K562 (cell line): ENCODE data around the gene B2M. TPM values are rescaled to one million over a fixed set of nuclear protein-coding genes. Genes with fewer than 3 reads are reported as not detected.

ENCODE experiments used
- ATAC-seq: fragments of 200-7000 bp; cut with Tn5 transposase; 3 replicates; pipeline ENCODE4 v1.9.1; 2020; ENCODE audit warnings: moderate library complexity
- BruUV-seq: library from RNA; stranded (reverse); fragments of 400-500 nt; replicated peaks from 2 replicates; lab custom pipeline; 2021; lab: Mats Ljungman, UMichigan
- CTCF ChIA-PET: fragments of 300-600 bp; formaldehyde crosslinking; extraction: SDS; loops from one replicate; lab custom pipeline; 2021; ENCODE audit warnings: low intra/inter-chr PET ratio; lab: Yijun Ruan, JAX
- POLR2A ChIA-PET: fragments of 300-600, 350-650 bp; sonication (Branson Sonifier 250); formaldehyde crosslinking; extraction: SDS; loops from one replicate; lab custom pipeline; 2021; ENCODE audit warnings: antibody characterized with exemption, inconsistent platforms; lab: Yijun Ruan, JAX
- DNase-seq, 4 experiments: peaks; one replicate each; pipeline versions ENCODE4 v3.0.0 to v3.0.0-alpha.2; 2011 to 2018; ENCODE audit warnings: low spot score in 3 of 4, mixed read lengths in 3 of 4; ENCODE audit errors: extremely low read depth in 1 of 4
- FAIRE-seq: peaks from 2 replicates; lab custom pipeline; 2011; peaks lifted over from hg19 to GRCh38; lab: Jason Lieb, UNC
- H2AFZ ChIP-seq: 2 replicates; pipeline ENCODE4 v1.6.0; 2011; ENCODE audit warnings: low read depth, low read length, control low read depth, inconsistent platforms
- H3K27ac ChIP-seq: fragments of 200-600 bp; 3 replicates; pipeline ENCODE4 v1.8.0; 2011; ENCODE audit warnings: low read depth, mild to moderate bottlenecking, control low read depth, inconsistent platforms, low read length, moderate library complexity, mixed read lengths; ENCODE audit errors: extremely low read depth
- H3K27me3 ChIP-seq, 2 experiments: fragments of 300-600 bp in 1 of 2; 2 replicates in 1 of 2; 3 replicates in 1 of 2; pipeline versions ENCODE4 v1.6.0 to v1.8.0; 2011; ENCODE audit warnings: inconsistent platforms in 2 of 2, low read length in 2 of 2, mild to moderate bottlenecking in 1 of 2, mixed read lengths in 1 of 2, moderate library complexity in 1 of 2; ENCODE audit not compliant: control insufficient read depth in 2 of 2, insufficient read depth in 2 of 2
- H3K36me3 ChIP-seq: fragments of 300-600 bp; 3 replicates; pipeline ENCODE4 v1.8.0; 2011; ENCODE audit warnings: mild to moderate bottlenecking, low read length, inconsistent platforms; ENCODE audit not compliant: control insufficient read depth, insufficient read depth
- H3K4me1 ChIP-seq, 2 experiments: fragments of 200-600 bp in 1 of 2; replicated peaks in 1 of 2; 2 replicates in 1 of 2; 3 replicates in 1 of 2; pipeline versions ENCODE4 v1.5.1 to v1.8.0; 2011; ENCODE audit warnings: inconsistent platforms in 2 of 2, low read length in 2 of 2, mild to moderate bottlenecking in 1 of 2, mixed read lengths in 1 of 2, moderate library complexity in 1 of 2; ENCODE audit not compliant: control insufficient read depth in 2 of 2, insufficient read depth in 2 of 2
- H3K4me2 ChIP-seq: 2 replicates; pipeline ENCODE4 v1.6.1; 2011; ENCODE audit warnings: low read length, control low read depth, inconsistent platforms, mixed read lengths; ENCODE audit not compliant: insufficient read depth
- H3K4me3 ChIP-seq: fragments of 200-600 bp; sonication (generic), shearing (Covaris generic); 2 replicates; pipeline ENCODE4 v1.5.1; 2016; ENCODE audit warnings: control low read depth, inconsistent platforms
- H3K79me2 ChIP-seq: fragments of 200-600 bp; 3 replicates; pipeline ENCODE4 v1.8.0; 2011; ENCODE audit warnings: low read length, inconsistent platforms; ENCODE audit not compliant: control insufficient read depth, insufficient read depth
- H3K9ac ChIP-seq, 2 experiments: 2 replicates each; pipeline versions ENCODE4 v1.6.0 to v1.6.1; 2011; ENCODE audit warnings: low read depth in 2 of 2, low read length in 2 of 2, control low read depth in 1 of 2, inconsistent platforms in 1 of 2, mild to moderate bottlenecking in 1 of 2, mixed read lengths in 1 of 2; ENCODE audit not compliant: insufficient read depth in 1 of 2
- H3K9me1 ChIP-seq: one replicate; pipeline ENCODE4 v1.6.0; 2011; ENCODE audit warnings: inconsistent platforms, mild to moderate bottlenecking, low read length, moderate library complexity; ENCODE audit not compliant: control insufficient read depth, insufficient read depth
- H3K9me3 ChIP-seq: replicated peaks from 2 replicates; pipeline ENCODE4 v1.5.1; 2011; ENCODE audit warnings: low read depth, low read length, inconsistent platforms; ENCODE audit not compliant: control insufficient read depth, insufficient read depth
- H4K20me1 ChIP-seq: replicated peaks from 2 replicates; pipeline ENCODE4 v1.6.1; 2011; ENCODE audit warnings: low read length, inconsistent platforms, mixed read lengths; ENCODE audit not compliant: control insufficient read depth, insufficient read depth
- CC2D1A ChIP-seq: fragments of 450-650 bp; IDR thresholded peaks from 2 replicates; pipeline ENCODE4 v1.6.1; 2017; ENCODE audit warnings: mild to moderate bottlenecking
- ELF2 ChIP-seq: fragments of 250-450 bp; sonication (Bioruptor Pico); IDR thresholded peaks from 2 replicates; pipeline ENCODE4 v1.5.0; 2021; ENCODE audit warnings: mild to moderate bottlenecking
- ETV5 ChIP-seq: sonication (generic); formaldehyde crosslinking; IDR thresholded peaks from 2 replicates; pipeline ENCODE4 v1.4.0; 2020; ENCODE audit warnings: low read depth, mild to moderate bottlenecking, missing genetic modification reagents
- HNRNPH1 ChIP-seq: fragments of 200-400 bp; formaldehyde crosslinking; optimal IDR thresholded peaks from 2 replicates; pipeline ENCODE3; 2017; ENCODE audit warnings: low read depth, mild to moderate bottlenecking, low read length, moderate library complexity
- HNRNPLL ChIP-seq: fragments of 200-400 bp; formaldehyde crosslinking; IDR thresholded peaks from 2 replicates; pipeline ENCODE4 v1.6.1; 2017; ENCODE audit warnings: low read length, low read depth, mild to moderate bottlenecking; ENCODE audit not compliant: poor library complexity, severe bottlenecking
- IFI16 ChIP-seq: fragments of 250-450 bp; sonication (Bioruptor Pico); IDR thresholded peaks from 2 replicates; pipeline ENCODE4 v2.1.2; 2022; ENCODE audit warnings: mild to moderate bottlenecking, inconsistent platforms
- L3MBTL2 ChIP-seq: fragments of 450-650 bp; IDR thresholded peaks from 2 replicates; pipeline ENCODE4 v1.6.1; 2016; ENCODE audit warnings: mild to moderate bottlenecking, moderate library complexity
- MCM7 ChIP-seq, 2 experiments: fragments of 450-650 bp; IDR thresholded peaks; 2 replicates each; pipeline ENCODE4 v1.6.1; 2016 to 2018
- MEF2A ChIP-seq: IDR thresholded peaks from 2 replicates; pipeline ENCODE4 v1.6.1; 2011; ENCODE audit warnings: low read depth, mild to moderate bottlenecking, low read length, moderate library complexity; ENCODE audit not compliant: control insufficient read depth
- MEF2D ChIP-seq: conservative IDR thresholded peaks from 2 replicates; pipeline ENCODE4 v1.6.1; 2016; ENCODE audit warnings: low read depth, missing genetic modification characterization, missing compliant biosample characterization
- NR3C1 ChIP-seq: sonication (generic); formaldehyde crosslinking; IDR thresholded peaks from 2 replicates; pipeline ENCODE4 v1.8.1; 2022; ENCODE audit warnings: missing genetic modification reagents
- POLR2A ChIP-seq: fragments of 450-650 bp; conservative IDR thresholded peaks from 2 replicates; pipeline ENCODE4 v1.6.1; 2016
- SNRNP70 ChIP-seq: fragments of 200-400 bp; formaldehyde crosslinking; optimal IDR thresholded peaks from 2 replicates; pipeline ENCODE3; 2017; ENCODE audit warnings: low read depth, low read length
- ZKSCAN8 ChIP-seq: fragments of 200-800 bp; sonication (Bioruptor generic); IDR thresholded peaks from 2 replicates; pipeline ENCODE4 v1.6.1; 2016; ENCODE audit warnings: missing genetic modification characterization, missing compliant biosample characterization
- ZNF146 ChIP-seq: IDR thresholded peaks from one replicate; pipeline ENCODE4 v1.6.1; 2018; ENCODE audit warnings: missing compliant biosample characterization; ENCODE audit not compliant: unreplicated experiment
- ZNF175 ChIP-seq: fragments of 200-800 bp; sonication (Bioruptor generic); IDR thresholded peaks from 2 replicates; pipeline ENCODE4 v1.6.1; 2016; ENCODE audit warnings: low read depth, mild to moderate bottlenecking, missing genetic modification characterization, missing compliant biosample characterization
- ZNF354B ChIP-seq: fragments of 250-450 bp; sonication (Bioruptor Pico); IDR thresholded peaks from 2 replicates; pipeline ENCODE4 v1.4.0; 2020
- ZNF75A ChIP-seq: fragments of 450-650 bp; formaldehyde crosslinking; IDR thresholded peaks from 2 replicates; pipeline ENCODE4 v1.4.0; 2020; ENCODE audit warnings: mild to moderate bottlenecking
- WGBS: fragments of 100-300 bp; shearing (Covaris generic); methylation state at CpG from one replicate; pipeline ENCODE4 v1.1.6; 2016; ENCODE audit warnings: low coverage, mixed read lengths; ENCODE audit not compliant: insufficient coverage; ENCODE audit errors: missing lambda C conversion rate; 5-methylcytosine and 5-hydroxymethylcytosine counted together
- in situ Hi-C: fragments of 300-500 bp; cut with MboI; formaldehyde crosslinking; loops from 4 replicates; pipeline ENCODE4 v1.15.0; 2018; ENCODE audit warnings: inconsistent platforms, mixed read lengths
- intact Hi-C: fragments of 100-400 bp; cut with micrococcal nuclease; formaldehyde crosslinking; loops from 2 replicates; pipeline ENCODE4 v1.14.2; 2022
- polyA plus RNA-seq, 8 experiments: library from polyadenylated mRNA; depleted of rRNA in 4 of 8; stranded (reverse) in 5 of 8; unstranded in 3 of 8; fragments of >200 nt; fragmentation: Nextera tagmentation in 2 of 8; fragmentation: Illumina TruSeq in 1 of 8; extraction: Ambion mirVana in 2 of 8; extraction: Trizol in 1 of 8; gene quantifications; 2 replicates each; pipeline versions ENCODE4 v1.2.1 to v1.2.3, GENCODE V29; 2011 to 2014; ENCODE audit warnings: inconsistent platforms in 1 of 8, missing spikeins in 1 of 8
- total RNA-seq, 7 experiments: library from RNA; depleted of rRNA in 6 of 7; stranded (reverse); fragments of >200 nt in 6 of 7; fragmentation: Illumina TruSeq in 2 of 7; extraction: Trizol in 2 of 7; gene quantifications; 2 replicates each; pipeline versions ENCODE4 v1.2.1 to v1.2.3, GENCODE V29; 2011 to 2021; ENCODE audit warnings: low replicate concordance in 1 of 7
- TF ChIP-seq, protein P1 (sequence below): fragments of 450-650 bp; IDR thresholded peaks from 2 replicates; pipeline ENCODE4 v1.6.1; 2016; ENCODE audit warnings: borderline replicate concordance

The B2M gene
- total and polyA plus RNA-seq, 9 of the 15 experiments (the other 6 are each of a cell fraction or from before 2014, with no cell fraction given): 460 to 3,138 (median 1,032) TPM

DNA sequence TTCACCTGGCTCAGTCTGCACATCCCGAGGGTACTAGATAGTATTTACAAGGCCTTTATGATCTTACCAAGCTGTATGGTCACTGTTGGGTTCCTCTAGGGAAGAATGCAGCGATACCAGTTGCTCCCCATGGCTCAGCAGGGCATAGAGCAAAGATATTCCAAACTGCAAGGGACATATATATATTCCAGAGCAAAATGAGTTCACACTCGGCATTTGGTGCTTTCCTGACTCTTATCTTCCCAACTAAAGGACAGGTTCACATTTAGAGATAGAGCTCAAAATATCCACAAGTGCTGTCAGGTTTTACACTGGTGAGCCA, 44.3 kb upstream of the B2M start (continued):
- TF ChIP-seq MEF2D (tag) (no peak), ZNF75A (CRISPR knock-in tag) (no peak), ETV5 (CRISPR knock-in tag) (no peak), ZNF146 (no peak), MEF2A (no peak), CC2D1A (no peak), NR3C1 (CRISPR knock-in tag) (no peak)
- TF ChIP-seq, all 486 proteins: peak for 0

DNA sequence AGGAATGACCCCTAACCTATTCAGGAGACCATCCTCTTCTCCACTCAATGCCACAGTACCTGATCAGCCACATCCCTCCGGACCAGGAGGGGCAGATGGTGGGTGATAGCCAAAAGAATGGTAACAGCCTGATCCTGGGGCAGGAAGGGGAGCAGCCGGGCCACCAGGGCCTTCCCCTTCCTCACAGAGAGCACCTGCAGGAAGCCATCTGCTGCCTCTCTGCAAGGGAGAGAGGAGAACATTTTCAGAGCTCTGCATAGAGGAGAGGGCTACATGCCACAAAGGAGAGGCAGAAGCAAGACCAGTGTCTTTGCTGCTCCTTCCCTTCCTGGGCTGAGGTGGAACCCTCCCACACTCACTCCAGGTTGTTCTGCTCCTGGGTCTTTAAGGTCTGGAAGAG, 42.4 kb upstream of the B2M start:
- Histone ChIP-seq H3K9ac (peak overlapping the region in 1 of 2 experiments; percentile 32; a peak in 1 of 4 replicates), H3K36me3 (no peaks in the 10 kb centered on the region), H3K4me2 (no peak overlapping the region), H3K4me3 (no peak overlapping the region), H2AFZ (no peak overlapping the region), H3K4me1 (peaks cover 7 to 15% of the 10 kb centered on the region in 2 experiments; a peak in 4 of 5 replicates), H3K27me3 (no peaks in the 10 kb centered on the region), H3K27ac (no peak overlapping the region), H3K79me2 (no peaks in the 10 kb centered on the region), H3K9me1 (no peaks in the 10 kb centered on the region), H3K9me3 (no peaks in the 10 kb centered on the region), H4K20me1 (no peaks in the 10 kb centered on the region)
- CTCF ChIA-PET: no interaction called here
- FAIRE-seq (no peak), DNase-seq (no peak), ATAC-seq (no peak)
- WGBS: 0% methylated on average over 1 of the region's 2 CpGs
- POLR2A ChIA-PET: interaction anchor here (0.9 to 1.6 kb wide), 3 partner anchors 12 to 43 kb away, joined by 4 to 5 read pairs (median 4); partner anchors contain the start of gene B2M
- intact Hi-C loops: no loop called here
- BruUV-seq: no TSS peak
- in situ Hi-C loops: no loop called here
- TF ChIP-seq IFI16 (CRISPR knock-in tag) (no peak), L3MBTL2 (no peak), ZNF354B (CRISPR knock-in tag) (no peak), POLR2A (no peak), SNRNP70 (no peak), ELF2 (CRISPR knock-in tag) (no peak), ZKSCAN8 (CRISPR knock-in tag) (no peak), ZNF175 (CRISPR knock-in tag) (no peak), MCM7 (IDR thresholded peaks at IDR 0.05) (no peak), HNRNPLL (no peak), HNRNPH1 (no peak)
- TF ChIP-seq, protein P1, sequence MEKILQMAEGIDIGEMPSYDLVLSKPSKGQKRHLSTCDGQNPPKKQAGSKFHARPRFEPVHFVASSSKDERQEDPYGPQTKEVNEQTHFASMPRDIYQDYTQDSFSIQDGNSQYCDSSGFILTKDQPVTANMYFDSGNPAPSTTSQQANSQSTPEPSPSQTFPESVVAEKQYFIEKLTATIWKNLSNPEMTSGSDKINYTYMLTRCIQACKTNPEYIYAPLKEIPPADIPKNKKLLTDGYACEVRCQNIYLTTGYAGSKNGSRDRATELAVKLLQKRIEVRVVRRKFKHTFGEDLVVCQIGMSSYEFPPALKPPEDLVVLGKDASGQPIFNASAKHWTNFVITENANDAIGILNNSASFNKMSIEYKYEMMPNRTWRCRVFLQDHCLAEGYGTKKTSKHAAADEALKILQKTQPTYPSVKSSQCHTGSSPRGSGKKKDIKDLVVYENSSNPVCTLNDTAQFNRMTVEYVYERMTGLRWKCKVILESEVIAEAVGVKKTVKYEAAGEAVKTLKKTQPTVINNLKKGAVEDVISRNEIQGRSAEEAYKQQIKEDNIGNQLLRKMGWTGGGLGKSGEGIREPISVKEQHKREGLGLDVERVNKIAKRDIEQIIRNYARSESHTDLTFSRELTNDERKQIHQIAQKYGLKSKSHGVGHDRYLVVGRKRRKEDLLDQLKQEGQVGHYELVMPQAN: no peak
